Measurements from ENCODE around the gene LDB3. TPM values are rescaled to one million over a fixed set of nuclear protein-coding genes. Genes with fewer than 3 reads are reported as not detected.

Gene LDB3
- total RNA-seq, 2 experiments from 2014 or later, result 0.10 to 0.38 TPM

- H3K27me3 Mint-ChIP-seq (ENCODE audit: low read depth), result no peaks in the 10 kb centered on the region
- no peak for DNase-seq
- intact Hi-C loops (cut with micrococcal nuclease), result no loop called here
- H3K4me3 Mint-ChIP-seq, result no peak overlapping the region
- H3K36me3 Mint-ChIP-seq (ENCODE audit: low read depth), result no peaks in the 10 kb centered on the region
- H3K27ac Mint-ChIP-seq, result no peak overlapping the region
- no peaks in the 10 kb centered on the region for H3K9me3 Mint-ChIP-seq
- H3K4me1 Mint-ChIP-seq (ENCODE audit: low read depth), result no peaks in the 10 kb centered on the region
- CTCF ChIA-PET, result interaction anchor here (0.6 kb wide), 1 partner anchor 26 kb away, joined by 3 read pairs; no protein-coding TSS in a partner anchor
Measured at GRCh38 chr10:86661161-86662025, 6.9 kb upstream of the LDB3 start.

- CTCF ChIA-PET, result no interaction called here
- no peak overlapping the region for H3K4me3 Mint-ChIP-seq
- DNase-seq, result no peak
Measured at GRCh38 chr10:86662186-86663045, 5.9 kb upstream of the LDB3 start.

GRCh38 chr10:86663046-86663345 lies 5.3 kb upstream of the LDB3 start:
- Mint-ChIP-seq H3K27ac (no peak overlapping the region), H3K36me3 (ENCODE audit: low read depth) (no peaks in the 10 kb centered on the region), H3K4me3 (no peak overlapping the region), H3K9me3 (no peaks in the 10 kb centered on the region), H3K4me1 (ENCODE audit: low read depth) (no peaks in the 10 kb centered on the region), H3K27me3 (ENCODE audit: low read depth) (no peaks in the 10 kb centered on the region)
- intact Hi-C loops (cut with micrococcal nuclease), result no loop called here
- CTCF ChIA-PET, result no interaction called here
- no peak for DNase-seq

More at GRCh38 chr10:86662186-86663045, 5.9 kb upstream of the LDB3 start:
- Mint-ChIP-seq H3K4me1 (ENCODE audit: low read depth) (no peaks in the 10 kb centered on the region), H3K9me3 (no peaks in the 10 kb centered on the region), H3K27ac (no peak overlapping the region), H3K36me3 (ENCODE audit: low read depth) (no peaks in the 10 kb centered on the region), H3K27me3 (ENCODE audit: low read depth) (no peaks in the 10 kb centered on the region)
- intact Hi-C loops (cut with micrococcal nuclease), result no loop called here

- Mint-ChIP-seq H3K27me3 (ENCODE audit: low read depth) (no peaks in the 10 kb centered on the region), H3K36me3 (ENCODE audit: low read depth) (no peaks in the 10 kb centered on the region), H3K4me1 (ENCODE audit: low read depth) (no peaks in the 10 kb centered on the region), H3K27ac (no peak overlapping the region), H3K9me3 (no peaks in the 10 kb centered on the region), H3K4me3 (no peak overlapping the region)
- intact Hi-C loops (cut with micrococcal nuclease), result no loop called here
- no peak for DNase-seq
- CTCF ChIA-PET, result no interaction called here
Measured at GRCh38 chr10:86663576-86664339, 4.6 kb upstream of the LDB3 start.

GRCh38 chr10:86664341-86665217 lies 3.7 kb upstream of the LDB3 start:
- Mint-ChIP-seq H3K27me3 (ENCODE audit: low read depth) (no peaks in the 10 kb centered on the region), H3K36me3 (ENCODE audit: low read depth) (no peaks in the 10 kb centered on the region), H3K4me3 (no peak overlapping the region), H3K27ac (no peak overlapping the region), H3K4me1 (ENCODE audit: low read depth) (no peaks in the 10 kb centered on the region), H3K9me3 (no peaks in the 10 kb centered on the region)
- CTCF ChIA-PET, result no interaction called here
- intact Hi-C loops (cut with micrococcal nuclease), result no loop called here
- DNase-seq, result no peak

- Mint-ChIP-seq H3K27ac (no peak overlapping the region), H3K9me3 (no peaks in the 10 kb centered on the region), H3K27me3 (ENCODE audit: low read depth) (no peaks in the 10 kb centered on the region), H3K4me1 (ENCODE audit: low read depth) (no peaks in the 10 kb centered on the region), H3K4me3 (no peak overlapping the region), H3K36me3 (ENCODE audit: low read depth) (no peaks in the 10 kb centered on the region)
- CTCF ChIA-PET, result no interaction called here
- no peak for DNase-seq
- intact Hi-C loops (cut with micrococcal nuclease), result no loop called here
Measured at GRCh38 chr10:86665218-86665607, 3.1 kb upstream of the LDB3 start.

GRCh38 chr10:86665868-86666267 lies 2.4 kb upstream of the LDB3 start:
- CTCF ChIA-PET, result no interaction called here
- Mint-ChIP-seq H3K4me1 (ENCODE audit: low read depth) (no peaks in the 10 kb centered on the region), H3K27ac (no peak overlapping the region), H3K27me3 (ENCODE audit: low read depth) (no peaks in the 10 kb centered on the region), H3K36me3 (ENCODE audit: low read depth) (no peaks in the 10 kb centered on the region), H3K9me3 (no peaks in the 10 kb centered on the region), H3K4me3 (no peak overlapping the region)
- intact Hi-C loops (cut with micrococcal nuclease), result no loop called here
- no peak for DNase-seq

GRCh38 chr10:86666538-86666937 lies 1.8 kb upstream of the LDB3 start:
- Mint-ChIP-seq H3K4me3 (no peak overlapping the region), H3K27ac (no peak overlapping the region), H3K4me1 (ENCODE audit: low read depth) (no peaks in the 10 kb centered on the region), H3K9me3 (no peaks in the 10 kb centered on the region), H3K27me3 (ENCODE audit: low read depth) (no peaks in the 10 kb centered on the region), H3K36me3 (ENCODE audit: low read depth) (no peaks in the 10 kb centered on the region)
- DNase-seq, result no peak
- intact Hi-C loops (cut with micrococcal nuclease), result no loop called here
- CTCF ChIA-PET, result no interaction called here

- intact Hi-C loops (cut with micrococcal nuclease), result no loop called here
- no peaks in the 10 kb centered on the region for H3K9me3 Mint-ChIP-seq
- no peaks in the 10 kb centered on the region for H3K4me1 Mint-ChIP-seq (ENCODE audit: low read depth)
- H3K27me3 Mint-ChIP-seq (ENCODE audit: low read depth), result no peaks in the 10 kb centered on the region
- CTCF ChIA-PET, result interaction anchor here (0.6 kb wide), 1 partner anchor 272 kb away, joined by 3 read pairs; no protein-coding TSS in a partner anchor
- H3K36me3 Mint-ChIP-seq (ENCODE audit: low read depth), result no peaks in the 10 kb centered on the region
- no peak overlapping the region for H3K4me3 Mint-ChIP-seq
- H3K27ac Mint-ChIP-seq, result no peak overlapping the region
- DNase-seq, result no peak
Measured at GRCh38 chr10:86667421-86668181, 710 bp upstream of the LDB3 start.

- H3K27me3 Mint-ChIP-seq (ENCODE audit: low read depth), result no peaks in the 10 kb centered on the region
- H3K4me3 Mint-ChIP-seq, result no peak overlapping the region
- CTCF ChIA-PET, result no interaction called here
- no peaks in the 10 kb centered on the region for H3K4me1 Mint-ChIP-seq (ENCODE audit: low read depth)
- H3K9me3 Mint-ChIP-seq, result no peaks in the 10 kb centered on the region
- no peak for DNase-seq
- intact Hi-C loops (cut with micrococcal nuclease), result no loop called here
- no peak overlapping the region for H3K27ac Mint-ChIP-seq
- H3K36me3 Mint-ChIP-seq (ENCODE audit: low read depth), result no peaks in the 10 kb centered on the region
Measured at GRCh38 chr10:86670290-86670811, 2.0 kb downstream of the LDB3 start.

- intact Hi-C loops (cut with micrococcal nuclease), result no loop called here
- CTCF ChIA-PET, result no interaction called here
- H3K4me1 Mint-ChIP-seq (ENCODE audit: low read depth), result no peaks in the 10 kb centered on the region
Measured at GRCh38 chr10:86670876-86671275, 2.6 kb downstream of the LDB3 start.

More at GRCh38 chr10:86670876-86671275, 2.6 kb downstream of the LDB3 start:
- Mint-ChIP-seq H3K4me3 (no peak overlapping the region), H3K27me3 (ENCODE audit: low read depth) (no peaks in the 10 kb centered on the region), H3K9me3 (no peaks in the 10 kb centered on the region), H3K36me3 (ENCODE audit: low read depth) (no peaks in the 10 kb centered on the region), H3K27ac (no peak overlapping the region)
- DNase-seq, result no peak

Data from activated naive CD4-positive, alpha-beta T cell treated with anti-CD3 and anti-CD28 coated beads for 36 hours (primary cell).